Gastrocnemius medialis (tissue), 4 donors: ENCODE results near the gene RBKS.

Experiments
- CTCF ChIP-seq, 5 experiments: fragments of 450-650 bp in 3 of 5; fragments of 200-600 bp in 2 of 5; sonication (generic) in 2 of 5; IDR thresholded peaks in 4 of 5; conservative IDR thresholded peaks in 1 of 5; 1 replicate in 4 of 5; 2 replicates in 1 of 5; pipeline ENCODE4 v1.5.1; 2016 to 2019; ENCODE audit warnings: antibody characterized with exemption in 5 of 5, mild to moderate bottlenecking in 3 of 5, moderate library complexity in 3 of 5
- POLR2A ChIP-seq, 2 donors: fragments of 450-650 bp; IDR thresholded peaks; one replicate each; pipeline ENCODE4 v1.6.1; 2017; ENCODE audit warnings: antibody characterized with exemption in 2 of 2, mild to moderate bottlenecking in 2 of 2, moderate library complexity in 2 of 2

GRCh38 chr2:27823135-27823534, 67.1 kb downstream of the RBKS start:
- TF ChIP-seq CTCF (IDR thresholded peaks at IDR 0.05 in 4 of 5, conservative IDR thresholded peaks at IDR 0.05 in 1 of 5) (no peak), POLR2A (IDR thresholded peaks at IDR 0.05) (no peak)
